Measurements from ENCODE around the gene EGLN2.
"Not testable (repeated sequence)": the region's sequence is repeated elsewhere in the genome, so short reads cannot be mapped to it uniquely, and the experiment has no call there.

EGLN2 gene

GRCh38 chr19:40802300-40803169, 3.5 kb downstream of the EGLN2 start:
- no peak for DNase-seq

- no peak for DNase-seq
Observed at GRCh38 chr19:40803170-40803856, 4.3 kb downstream of the EGLN2 start.

- no peak for DNase-seq
Observed at GRCh38 chr19:40803857-40804782, 5.1 kb downstream of the EGLN2 start.

- DNase-seq, result no peak
Observed at GRCh38 chr19:40804783-40805242, 5.8 kb downstream of the EGLN2 start.

GRCh38 chr19:40805258-40805868, 6.4 kb downstream of the EGLN2 start:
- no peak for DNase-seq

GRCh38 chr19:40806423-40807146, 7.6 kb downstream of the EGLN2 start:
- peak; percentile 71 for DNase-seq

GRCh38 chr19:40807147-40808020, 8.4 kb downstream of the EGLN2 start:
- no peak for DNase-seq

- DNase-seq, result no peak
Observed at GRCh38 chr19:40808021-40808325, 9.0 kb downstream of the EGLN2 start.

- DNase-seq, result no peak
Observed at GRCh38 chr19:40808497-40808896, 9.5 kb downstream of the EGLN2 start.

GRCh38 chr19:40809358-40810086, 10.5 kb downstream of the EGLN2 start:
- no peak for DNase-seq

GRCh38 chr19:40810160-40810559, 11.2 kb downstream of the EGLN2 start:
- DNase-seq, result no peak

- DNase-seq, result not testable (repeated sequence)
Observed at GRCh38 chr19:40810649-40811408, 11.8 kb downstream of the EGLN2 start.

- DNase-seq, result no peak
Observed at GRCh38 chr19:40811478-40812341, 12.7 kb downstream of the EGLN2 start.

- DNase-seq, result not testable (repeated sequence)
Observed at GRCh38 chr19:40812571-40812970, 13.6 kb downstream of the EGLN2 start.

GRCh38 chr19:40813182-40813581, 14.2 kb downstream of the EGLN2 start:
- no peak for DNase-seq

GRCh38 chr19:40815223-40815622, 16.2 kb downstream of the EGLN2 start:
- DNase-seq, result no peak

- peak; percentile 73 for DNase-seq
Observed at GRCh38 chr19:40818480-40819399, 19.7 kb downstream of the EGLN2 start.

Data from stimulated activated CD4-positive, alpha-beta T cell treated with anti-CD3 and anti-CD28 coated beads, Interleukin-12 subunit alpha, Interleukin-12 subunit beta, amount 100 ng/mL, for 4 hours (primary cell).